Activated naive CD8-positive, alpha-beta T cell treated with anti-CD3 and anti-CD28 coated beads, Interleukin-2, amount 10 ng/mL, durations not matched to agents 7 days and 5 days (primary cell): Measurements from ENCODE around the gene RIPK3. TPM values are rescaled to one million over a fixed set of nuclear protein-coding genes. Genes with fewer than 3 reads are reported as not detected.
"Not testable (repeated sequence)": the region's sequence is repeated elsewhere in the genome, so short reads cannot be mapped to it uniquely, and the experiment has no call there.

ENCODE experiments used
- ATAC-seq: fragments of 150-1000 bp; cut with Tn5 transposase; one replicate; pipeline ENCODE4 v1.10.0; 2021; ENCODE audit warnings: low read depth, moderate library complexity
- POLR2A ChIA-PET: fragments of 350-600 bp; sonication (Branson Sonifier 250); formaldehyde crosslinking; loops from one replicate; lab custom pipeline; 2021; ENCODE audit warnings: antibody characterized with exemption; lab: Charles Lee
- DNase-seq: peaks from one replicate; pipeline ENCODE4 v3.0.0; 2021
- H3K27ac Mint-ChIP-seq: one replicate; pipeline ENCODE4 v1.8.0; 2022; ENCODE audit warnings: mild to moderate bottlenecking, mixed read lengths
- H3K27me3 Mint-ChIP-seq: one replicate; pipeline ENCODE4 v1.8.0; 2022; ENCODE audit warnings: mild to moderate bottlenecking, moderate library complexity, mixed read lengths
- H3K36me3 Mint-ChIP-seq: one replicate; pipeline ENCODE4 v1.8.0; 2021; ENCODE audit warnings: mild to moderate bottlenecking, mixed read lengths
- H3K4me1 Mint-ChIP-seq: one replicate; pipeline ENCODE4 v1.8.0; 2021; ENCODE audit warnings: mixed read lengths
- H3K4me3 Mint-ChIP-seq: one replicate; pipeline ENCODE4 v1.8.0; 2022; ENCODE audit warnings: mild to moderate bottlenecking, moderate library complexity, mixed read lengths
- H3K9me3 Mint-ChIP-seq: one replicate; pipeline ENCODE4 v1.8.0; 2021; ENCODE audit warnings: mixed read lengths
- total RNA-seq, 2 experiments: library from RNA; stranded (reverse); gene quantifications; one replicate each; pipeline ENCODE4 v1.2.3, GENCODE V29; 2021

RIPK3 gene
- total RNA-seq, 2 experiments from 2014 or later, result 41.1 to 43.7 TPM

DNA sequence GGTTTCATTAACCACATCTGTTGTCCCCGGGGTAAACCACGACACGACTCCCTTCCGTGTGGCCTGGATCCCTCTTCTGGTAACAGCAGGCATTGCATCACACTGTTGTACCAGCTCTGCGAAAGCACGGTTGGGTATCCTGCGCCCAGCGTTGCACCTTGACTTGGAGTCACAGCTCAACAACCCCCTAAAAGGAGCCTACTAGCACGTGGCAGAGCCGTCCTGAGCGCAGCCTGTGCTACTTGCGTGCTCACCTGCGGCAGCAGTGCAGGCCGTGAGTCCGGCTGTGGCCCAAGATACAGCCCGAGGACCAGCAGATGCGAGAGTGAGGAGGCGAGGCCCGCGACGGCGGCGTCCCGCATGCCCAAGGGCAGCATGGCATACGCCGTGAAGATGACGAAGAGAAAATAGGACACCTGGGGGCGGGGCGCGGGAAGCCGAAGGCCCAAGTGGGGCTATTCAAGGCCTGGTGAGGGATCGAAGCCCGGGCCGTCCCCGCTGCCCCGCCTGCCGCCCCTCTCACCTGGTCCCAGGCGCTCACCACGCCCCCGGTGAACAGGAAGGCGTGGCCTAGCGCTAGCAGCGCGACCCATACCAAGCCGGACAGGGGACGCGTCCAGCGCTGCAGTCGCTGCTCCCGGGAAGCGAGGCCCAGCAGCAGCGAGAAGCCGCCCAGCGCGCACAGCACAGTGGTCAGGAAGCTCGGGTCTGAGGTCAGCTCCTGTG, 7.4 kb downstream of the RIPK3 start:
- peak; percentile 73 for ATAC-seq
- Mint-ChIP-seq H3K4me1 (peaks cover 46% of the 10 kb centered on the region), H3K9me3 (no peaks in the 10 kb centered on the region), H3K27me3 (peaks cover 32% of the 10 kb centered on the region), H3K27ac (peak overlapping the region; percentile 77), H3K36me3 (peaks cover 6% of the 10 kb centered on the region), H3K4me3 (peak overlapping the region; percentile 82)
- POLR2A ChIA-PET, result interaction anchor here (0.6 to 6.8 kb wide), 10 partner anchors 19 to 218 kb away, joined by 3 to 135 read pairs (median 8); partner anchors contain the start of genes CBLN3, DCAF11, IRF9 and KHNYN
- peak; percentile 76 for DNase-seq

DNA sequence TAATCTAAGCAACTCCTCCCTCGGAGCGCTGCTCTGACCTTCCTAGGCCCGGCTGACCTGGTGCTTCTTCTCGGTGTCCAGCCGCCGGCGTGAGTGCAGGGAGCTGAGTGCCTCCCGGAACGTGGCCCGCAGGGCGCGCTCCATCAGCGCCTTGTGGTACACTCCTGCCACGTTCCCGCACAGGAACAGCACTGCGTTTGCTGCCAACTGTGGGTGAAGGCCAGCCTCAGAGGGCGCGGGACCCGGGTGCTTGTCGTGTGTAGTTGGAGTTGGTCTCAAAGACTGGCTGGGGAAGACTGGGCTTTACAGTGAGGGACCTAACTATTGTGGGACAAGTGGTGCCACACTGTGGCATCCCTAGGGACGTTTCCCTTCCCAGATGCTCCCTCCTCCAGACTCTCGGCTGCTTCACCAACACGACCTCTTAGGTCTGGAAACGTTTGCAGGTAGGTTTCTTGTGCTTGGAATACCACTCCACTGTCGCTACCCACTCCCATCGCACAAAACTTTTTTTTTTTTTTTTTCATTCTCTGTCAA, 8.0 kb downstream of the RIPK3 start:
- ATAC-seq (no peak), DNase-seq (peak; percentile 46)
- H3K27me3 Mint-ChIP-seq, result peaks cover 32% of the 10 kb centered on the region
- H3K27ac Mint-ChIP-seq, result peak overlapping the region; percentile 77
- H3K9me3 Mint-ChIP-seq, result no peaks in the 10 kb centered on the region
- H3K36me3 Mint-ChIP-seq, result peaks cover 5% of the 10 kb centered on the region
- POLR2A ChIA-PET, result interaction anchor here (0.6 to 6.8 kb wide), 7 partner anchors 18 to 218 kb away, joined by 3 to 135 read pairs (median 9); partner anchors contain the start of genes CBLN3, DCAF11, KHNYN and LTB4R
- peaks cover 51% of the 10 kb centered on the region for H3K4me1 Mint-ChIP-seq
- peak overlapping the region; percentile 82 for H3K4me3 Mint-ChIP-seq

DNA sequence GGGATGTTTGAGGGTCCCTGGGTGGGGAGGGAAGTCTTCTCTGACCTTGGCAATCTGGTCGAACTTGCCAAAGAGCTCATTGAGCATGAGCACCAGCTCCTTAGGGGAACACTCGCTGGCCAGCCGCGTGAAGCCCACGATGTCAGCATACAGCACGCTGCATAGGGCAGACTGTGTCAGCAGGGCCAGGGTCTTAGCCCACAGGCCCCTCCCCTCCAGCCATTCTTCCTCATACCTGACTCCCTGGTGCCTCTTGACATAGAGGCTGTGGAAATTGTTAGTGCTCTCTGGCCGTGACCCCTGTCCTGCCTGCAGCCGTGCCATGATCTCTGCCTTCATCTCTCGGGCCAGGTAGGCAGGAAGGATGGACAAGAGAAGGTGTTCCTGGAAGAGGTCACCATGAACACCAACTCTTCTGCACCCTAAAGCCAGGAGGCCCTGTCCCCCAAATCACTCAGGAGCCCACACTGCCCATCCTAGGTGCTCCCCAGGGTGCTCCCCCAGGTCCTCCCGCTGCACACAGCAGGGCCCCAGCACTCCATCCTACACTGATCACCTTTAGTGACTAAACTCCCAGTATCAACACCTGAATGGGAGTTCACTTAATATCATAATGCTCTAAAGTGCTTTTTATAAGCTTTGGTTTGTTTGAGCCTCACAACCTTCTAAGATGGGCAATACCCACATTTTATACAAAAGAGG, 8.7 kb downstream of the RIPK3 start:
- H3K27ac Mint-ChIP-seq, result no peak overlapping the region

DNA sequence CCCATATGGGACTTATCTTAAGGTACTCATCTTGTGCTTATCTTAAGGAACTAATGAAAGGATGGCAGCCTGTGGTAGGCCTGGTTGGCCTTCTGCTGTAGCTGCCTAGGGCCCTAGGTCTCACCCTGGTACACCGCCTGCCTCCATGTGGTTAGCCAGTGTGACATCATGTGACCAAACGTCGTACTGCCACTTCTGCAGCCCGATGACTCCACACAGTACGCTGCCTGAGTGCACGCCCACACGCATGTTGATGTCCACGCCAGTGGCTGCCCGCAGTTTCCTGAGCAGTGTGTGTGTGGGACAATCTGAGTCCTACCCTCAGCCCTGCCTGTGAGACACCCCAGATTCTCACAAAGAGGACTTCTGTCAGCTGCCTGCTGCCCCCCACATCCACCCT, 10.1 kb downstream of the RIPK3 start:
- H3K27ac Mint-ChIP-seq, result peak overlapping the region; percentile 50
- peak; percentile 9 for ATAC-seq
- no peaks in the 10 kb centered on the region for H3K36me3 Mint-ChIP-seq
- no peak overlapping the region for H3K4me3 Mint-ChIP-seq
- POLR2A ChIA-PET, result interaction anchor here (1.4 to 6.8 kb wide), 3 partner anchors 17 to 100 kb away, joined by 4 to 135 read pairs (median 7); partner anchors contain the start of genes CBLN3, KHNYN, LTB4R and LTB4R2
- peak; percentile 57 for DNase-seq
- H3K4me1 Mint-ChIP-seq, result peaks cover 52% of the 10 kb centered on the region
- no peaks in the 10 kb centered on the region for H3K9me3 Mint-ChIP-seq
- peaks cover 24% of the 10 kb centered on the region for H3K27me3 Mint-ChIP-seq

More for the DNA sequence above, 8.7 kb downstream of the RIPK3 start:
- peaks cover 53% of the 10 kb centered on the region for H3K4me1 Mint-ChIP-seq
- H3K27me3 Mint-ChIP-seq, result peaks cover 32% of the 10 kb centered on the region
- DNase-seq (peak; percentile 31), ATAC-seq (no peak)
- no peak overlapping the region for H3K4me3 Mint-ChIP-seq
- H3K36me3 Mint-ChIP-seq, result peaks cover 5% of the 10 kb centered on the region
- H3K9me3 Mint-ChIP-seq, result no peaks in the 10 kb centered on the region
- POLR2A ChIA-PET, result interaction anchor here (1.4 to 6.8 kb wide), 4 partner anchors 17 to 217 kb away, joined by 5 to 135 read pairs (median 13); partner anchors contain the start of genes CBLN3, DCAF11, KHNYN and LTB4R

DNA sequence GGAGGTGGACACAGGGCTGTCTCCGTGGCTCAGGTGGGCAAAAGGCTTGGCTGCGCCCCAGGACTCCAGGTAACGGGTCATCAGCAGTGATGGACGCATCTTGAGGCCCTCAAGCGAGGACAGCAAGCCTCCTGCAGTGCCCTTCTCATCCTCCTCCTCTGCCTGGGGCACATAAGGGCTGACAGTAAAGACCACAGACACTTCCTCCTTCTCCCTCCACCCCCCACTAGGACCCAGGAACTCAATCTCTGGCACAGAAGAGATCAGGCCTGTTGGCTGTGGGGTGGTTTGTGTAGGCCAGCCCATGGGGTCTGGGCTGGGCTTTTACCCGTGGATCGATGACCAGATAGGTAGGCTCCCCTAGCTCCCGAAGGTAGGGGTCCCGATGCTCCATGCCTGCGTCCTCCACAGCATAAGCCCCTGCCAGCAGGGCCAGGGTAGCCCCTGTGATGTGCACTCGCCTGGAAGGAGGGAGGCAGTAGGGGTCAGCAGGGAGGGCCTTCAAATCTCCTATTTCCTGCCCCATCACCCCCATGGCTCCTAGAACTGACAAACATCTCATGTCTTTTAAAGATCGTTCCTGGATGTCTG, 10.6 kb downstream of the RIPK3 start:
- peaks cover 22% of the 10 kb centered on the region for H3K27me3 Mint-ChIP-seq
- no peaks in the 10 kb centered on the region for H3K9me3 Mint-ChIP-seq
- DNase-seq, result peak; percentile 40
- no peak overlapping the region for H3K4me3 Mint-ChIP-seq
- H3K27ac Mint-ChIP-seq, result peak overlapping the region; percentile 50
- peaks cover 49% of the 10 kb centered on the region for H3K4me1 Mint-ChIP-seq
- peak; percentile 19 for ATAC-seq
- POLR2A ChIA-PET, result interaction anchor here (0.8 to 6.8 kb wide), 5 partner anchors 16 to 140 kb away, joined by 3 to 135 read pairs (median 4); partner anchors contain the start of genes CBLN3, IPO4, KHNYN and LTB4R
- no peaks in the 10 kb centered on the region for H3K36me3 Mint-ChIP-seq

DNA sequence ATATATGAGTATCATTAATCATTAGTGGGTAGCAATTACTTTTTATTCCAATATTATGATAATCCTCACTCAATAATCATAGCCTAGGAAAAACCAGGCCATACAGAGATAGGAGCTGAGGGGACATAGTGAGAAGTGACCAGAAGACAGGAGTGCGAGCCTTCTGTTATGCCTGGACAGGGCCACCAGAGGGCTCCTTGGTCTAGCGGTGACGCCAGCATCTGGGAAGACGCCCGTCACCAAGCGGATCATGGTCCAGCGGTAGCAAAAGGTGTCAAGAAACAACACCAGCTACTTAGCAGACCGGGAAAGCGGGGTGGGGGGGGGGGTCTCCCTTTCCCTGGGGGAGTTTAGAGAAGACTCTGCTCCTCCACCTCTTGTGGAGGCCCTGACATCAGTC, 11.9 kb downstream of the RIPK3 start:
- Mint-ChIP-seq H3K4me1 (peaks cover 44% of the 10 kb centered on the region), H3K27me3 (peaks cover 11% of the 10 kb centered on the region)
- not testable (repeated sequence) for H3K4me3 Mint-ChIP-seq, H3K9me3 Mint-ChIP-seq, ATAC-seq, H3K36me3 Mint-ChIP-seq, H3K27ac Mint-ChIP-seq
- POLR2A ChIA-PET, result interaction anchor here (1.0 to 1.5 kb wide), 2 partner anchors 85 to 102 kb away, joined by 5 to 10 read pairs; partner anchors contain the start of genes KHNYN and TINF2
- peak; percentile 39 for DNase-seq

DNA sequence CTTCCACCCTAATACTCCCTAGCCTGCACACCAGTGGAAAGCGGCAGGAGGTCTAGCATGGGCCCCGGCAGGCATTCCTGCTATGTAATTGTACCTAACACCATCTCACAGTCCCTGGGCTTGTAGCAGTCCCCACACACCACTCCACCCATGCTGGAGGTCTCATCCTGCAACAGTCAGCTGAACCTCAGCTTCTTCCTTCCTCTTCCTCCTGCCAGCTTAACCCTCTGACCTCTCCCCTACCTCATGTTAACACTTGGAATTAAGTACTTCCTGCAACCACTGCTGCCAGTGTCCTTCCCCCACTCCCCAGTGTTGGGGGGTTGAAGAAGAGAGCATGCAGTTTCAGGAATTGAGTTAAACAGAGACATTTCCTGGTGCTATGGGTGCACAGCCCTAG, 12.5 kb downstream of the RIPK3 start:
- DNase-seq (peak; percentile 32), ATAC-seq (no peak)
- Mint-ChIP-seq H3K27ac (peak overlapping the region; percentile 86), H3K27me3 (peaks cover 9% of the 10 kb centered on the region), H3K4me1 (peaks cover 41% of the 10 kb centered on the region), H3K9me3 (no peaks in the 10 kb centered on the region), H3K36me3 (no peaks in the 10 kb centered on the region), H3K4me3 (peak overlapping the region; percentile 65)
- POLR2A ChIA-PET, result interaction anchor here (0.6 to 1.5 kb wide), 5 partner anchors 12 to 685 kb away, joined by 3 to 10 read pairs (median 5); partner anchors contain the start of genes KHNYN, RIPK3 and TINF2

DNA sequence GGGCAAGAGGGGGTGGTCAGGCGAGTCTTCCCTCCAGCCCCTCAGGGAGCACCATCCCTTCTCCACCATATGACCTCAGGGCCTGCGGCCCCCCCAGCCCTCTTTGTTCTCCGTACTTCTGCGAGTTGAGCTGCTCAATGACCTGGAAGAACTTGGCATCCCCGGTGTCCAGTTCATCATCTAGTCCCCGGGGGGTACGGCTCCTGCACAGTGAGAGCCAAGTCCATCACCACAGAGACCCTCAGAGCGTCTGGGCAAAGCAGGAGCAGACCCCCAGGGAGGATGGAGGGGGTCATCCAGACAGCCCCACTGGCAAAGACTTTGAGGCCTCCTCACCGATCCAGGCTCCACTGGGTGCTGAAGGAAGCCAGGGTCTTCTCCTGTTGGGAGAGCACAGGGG, 13.8 kb downstream of the RIPK3 start:
- Mint-ChIP-seq H3K27ac (no peak overlapping the region), H3K27me3 (peaks cover 5% of the 10 kb centered on the region), H3K9me3 (no peaks in the 10 kb centered on the region), H3K4me1 (peaks cover 32% of the 10 kb centered on the region), H3K36me3 (no peaks in the 10 kb centered on the region), H3K4me3 (no peak overlapping the region)
- DNase-seq (no peak), ATAC-seq (no peak)
- POLR2A ChIA-PET, result interaction anchor here (1.3 to 1.4 kb wide), 2 partner anchors 84 to 104 kb away, joined by 3 read pairs; partner anchors contain the start of genes CBLN3 and KHNYN

DNA sequence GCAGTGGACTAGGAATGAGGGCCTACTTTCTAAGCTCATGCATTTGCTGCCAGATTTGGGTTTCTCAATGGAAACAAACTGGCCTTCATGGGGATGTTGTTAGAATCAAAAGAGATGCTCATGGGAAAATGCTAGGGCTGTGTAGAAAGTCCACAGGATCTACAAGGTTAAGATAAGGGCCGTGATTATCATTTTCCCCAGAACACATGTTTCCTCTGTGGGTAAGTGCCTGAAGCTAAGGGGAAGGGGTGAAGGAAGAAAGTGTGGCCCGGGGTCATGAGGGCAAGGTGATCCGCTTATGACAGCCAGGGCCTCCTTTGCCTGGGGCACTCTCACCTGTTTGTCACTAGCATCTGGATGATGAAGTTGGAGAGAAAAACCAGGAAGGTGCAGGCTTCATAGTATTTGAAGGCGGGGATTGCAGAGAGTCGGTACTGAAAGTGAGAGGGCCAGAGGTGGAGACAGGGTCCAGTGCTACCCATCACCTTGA, 14.7 kb downstream of the RIPK3 start:
- H3K9me3 Mint-ChIP-seq, result no peaks in the 10 kb centered on the region

DNA sequence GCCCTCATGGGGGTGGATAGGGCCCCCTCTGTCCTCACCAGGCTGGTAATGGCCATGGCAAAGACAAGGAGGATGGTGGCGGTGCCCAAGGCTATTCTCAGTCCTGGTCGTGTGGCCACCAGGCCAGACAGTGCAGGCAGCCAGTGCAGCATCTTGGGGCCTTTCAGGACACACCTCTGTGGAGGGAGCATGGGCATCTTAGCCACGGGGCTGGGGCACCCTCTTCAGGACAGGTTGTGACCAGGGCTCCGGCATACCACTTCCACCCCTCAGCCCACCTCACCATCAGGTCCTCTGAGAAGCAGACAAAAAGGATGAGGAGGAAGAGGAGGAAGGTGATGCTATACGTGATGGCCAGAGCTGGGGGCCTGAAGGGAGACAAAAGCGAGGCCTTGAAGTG, 15.8 kb downstream of the RIPK3 start:
- ATAC-seq, result no peak
- Mint-ChIP-seq H3K9me3 (no peaks in the 10 kb centered on the region), H3K4me1 (peaks cover 19% of the 10 kb centered on the region), H3K36me3 (no peaks in the 10 kb centered on the region), H3K27me3 (peaks cover 13% of the 10 kb centered on the region), H3K27ac (no peak overlapping the region), H3K4me3 (no peak overlapping the region)
- POLR2A ChIA-PET, result no interaction called here
- no peak for DNase-seq

More for the DNA sequence above, 14.7 kb downstream of the RIPK3 start:
- Mint-ChIP-seq H3K36me3 (no peaks in the 10 kb centered on the region), H3K4me1 (peaks cover 29% of the 10 kb centered on the region), H3K27ac (no peak overlapping the region), H3K4me3 (no peak overlapping the region), H3K27me3 (peaks cover 6% of the 10 kb centered on the region)
- ATAC-seq (no peak), DNase-seq (no peak)
- POLR2A ChIA-PET, result interaction anchor here (1.2 to 1.4 kb wide), 3 partner anchors 83 to 112 kb away, joined by 3 read pairs; partner anchors contain the start of genes CBLN3 and KHNYN

DNA sequence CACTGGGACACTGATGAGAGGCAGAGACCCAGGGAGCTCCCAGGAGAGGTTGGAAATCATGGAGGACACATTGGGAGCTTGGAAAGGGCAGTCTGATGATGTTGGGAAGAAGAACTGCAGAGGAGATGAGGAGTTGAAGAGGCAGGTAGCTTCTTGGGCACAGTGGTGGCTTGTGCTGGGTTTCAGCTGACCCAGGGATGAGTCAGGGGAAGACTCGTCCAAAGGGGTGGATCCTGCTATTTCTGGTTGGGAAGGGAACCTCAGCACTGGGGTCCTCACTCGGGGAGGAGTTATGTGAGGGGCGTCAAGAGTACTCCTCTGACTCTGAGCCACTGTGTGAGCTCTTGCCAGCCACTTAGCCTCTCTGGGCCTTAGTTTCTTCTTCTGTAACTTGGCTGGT, 16.4 kb downstream of the RIPK3 start:
- POLR2A ChIA-PET, result interaction anchor here (1.6 kb wide), 1 partner anchor 77 kb away, joined by 4 read pairs; no protein-coding TSS in a partner anchor
- Mint-ChIP-seq H3K27me3 (peaks cover 13% of the 10 kb centered on the region), H3K36me3 (no peaks in the 10 kb centered on the region), H3K4me3 (no peak overlapping the region), H3K9me3 (no peaks in the 10 kb centered on the region), H3K4me1 (peaks cover 14% of the 10 kb centered on the region), H3K27ac (peak overlapping the region; percentile 22)
- ATAC-seq, result no peak
- DNase-seq, result no peak

DNA sequence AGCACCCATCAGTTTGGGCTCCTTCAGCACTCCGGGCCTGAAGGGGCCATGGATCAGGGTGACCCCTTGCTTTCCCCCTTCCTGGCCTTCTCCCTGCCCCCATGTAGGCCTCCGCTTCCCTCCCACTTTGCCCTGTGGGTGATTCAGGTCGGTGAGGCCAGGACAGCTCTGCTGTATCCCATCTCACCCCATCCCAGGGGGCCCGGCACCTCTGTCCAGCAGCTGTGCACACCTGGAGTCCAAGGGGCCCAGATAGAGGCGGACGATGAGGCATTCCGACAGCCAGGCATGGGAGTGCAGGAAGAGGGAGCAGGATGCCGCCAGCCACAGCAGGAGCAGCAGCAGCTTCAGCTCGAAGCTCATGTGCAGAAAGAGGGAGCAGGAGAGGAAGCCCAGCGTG, 17.1 kb downstream of the RIPK3 start:
- POLR2A ChIA-PET, result interaction anchor here (0.6 to 1.6 kb wide), 2 partner anchors 76 to 151 kb away, joined by 4 read pairs; no protein-coding TSS in a partner anchor
- H3K27me3 Mint-ChIP-seq, result peaks cover 13% of the 10 kb centered on the region
- no peaks in the 10 kb centered on the region for H3K36me3 Mint-ChIP-seq
- no peak overlapping the region for H3K4me3 Mint-ChIP-seq
- no peak overlapping the region for H3K27ac Mint-ChIP-seq
- DNase-seq (no peak), ATAC-seq (no peak)
- H3K9me3 Mint-ChIP-seq, result no peaks in the 10 kb centered on the region
- H3K4me1 Mint-ChIP-seq, result peaks cover 14% of the 10 kb centered on the region
